Measurements from ENCODE around the gene HS6ST3.

- TF ChIP-seq CTCF (conservative IDR thresholded peaks at IDR 0.05 in 1 of 2, IDR thresholded peaks at IDR 0.05 in 1 of 2; ENCODE audit: low read depth in 1 of 2, low read length in 2 of 2) (no peak), EZH2 (IDR thresholded peaks at IDR 0.05; ENCODE audit: low read length, missing control alignments) (no peak)
These were observed 341.2 kb downstream of the HS6ST3 start for GRCh38 chr13:96431044-96431581.
